Ascending aorta (tissue), 2 donors: ENCODE measurements around the gene TAPT1. TPM values are rescaled to one million over a fixed set of nuclear protein-coding genes. Genes with fewer than 3 reads are reported as not detected.

ENCODE experiments used
- DNase-seq, 2 donors: peaks; one replicate each; pipeline ENCODE4 v3.0.0-alpha.2; 2019; ENCODE audit warnings: low spot score in 2 of 2
- H3K27ac ChIP-seq, 2 donors: fragments of 200-600 bp; sonication (generic); one replicate each; pipeline ENCODE4 v1.5.1; 2016 to 2017; ENCODE audit warnings: mild to moderate bottlenecking in 1 of 2
- H3K27me3 ChIP-seq: fragments of 200-600 bp; sonication (generic); one replicate; pipeline ENCODE4 v1.5.1; 2017
- H3K36me3 ChIP-seq, 2 donors: fragments of 200-600 bp; sonication (generic); one replicate each; pipeline ENCODE4 v1.5.1; 2016
- H3K4me1 ChIP-seq, 2 donors: fragments of 200-600 bp; sonication (generic); one replicate each; pipeline ENCODE4 v1.5.1; 2016 to 2017; ENCODE audit warnings: mild to moderate bottlenecking in 1 of 2
- H3K4me3 ChIP-seq, 2 donors: fragments of 200-600 bp; sonication (generic); one replicate each; pipeline ENCODE4 v1.5.1; 2016 to 2017; ENCODE audit warnings: mild to moderate bottlenecking in 1 of 2
- H3K9me3 ChIP-seq, 2 donors: fragments of 200-600 bp; sonication (generic); one replicate each; pipeline ENCODE4 v1.5.1; 2016
- CTCF ChIP-seq, 3 experiments: fragments of 200-600 bp in 2 of 3; fragments of 450-650 bp in 1 of 3; sonication (generic) in 2 of 3; IDR thresholded peaks; one replicate each; pipeline ENCODE4 v1.5.1; 2016 to 2019; ENCODE audit warnings: antibody characterized with exemption in 3 of 3, mild to moderate bottlenecking in 1 of 3, moderate library complexity in 1 of 3
- intact Hi-C: fragments of 100-400 bp; cut with DNase I; formaldehyde crosslinking; loops from one replicate; pipeline ENCODE4 v1.15.1; 2023
- total RNA-seq: library from RNA; depleted of rRNA; stranded (reverse); fragments of >200 nt; gene quantifications from one replicate; pipeline ENCODE4 v1.1.0, GENCODE V29; 2016

Gene TAPT1
- total RNA-seq, 1 donor from 2014 or later, result 10.7 TPM

GRCh38 chr4:16114546-16114945, 111.7 kb downstream of the TAPT1 start:
- Histone ChIP-seq H3K27ac (no peak overlapping the region), H3K27me3 (no peaks in the 10 kb centered on the region), H3K36me3 (no peaks in the 10 kb centered on the region), H3K4me1 (peaks cover 0 to 6% of the 10 kb centered on the region in 2 donors), H3K9me3 (no peaks in the 10 kb centered on the region), H3K4me3 (no peak overlapping the region)
- no peak for DNase-seq
- intact Hi-C loops, result no loop called here
- no peak for TF ChIP-seq CTCF (IDR thresholded peaks at IDR 0.05)

DNA sequence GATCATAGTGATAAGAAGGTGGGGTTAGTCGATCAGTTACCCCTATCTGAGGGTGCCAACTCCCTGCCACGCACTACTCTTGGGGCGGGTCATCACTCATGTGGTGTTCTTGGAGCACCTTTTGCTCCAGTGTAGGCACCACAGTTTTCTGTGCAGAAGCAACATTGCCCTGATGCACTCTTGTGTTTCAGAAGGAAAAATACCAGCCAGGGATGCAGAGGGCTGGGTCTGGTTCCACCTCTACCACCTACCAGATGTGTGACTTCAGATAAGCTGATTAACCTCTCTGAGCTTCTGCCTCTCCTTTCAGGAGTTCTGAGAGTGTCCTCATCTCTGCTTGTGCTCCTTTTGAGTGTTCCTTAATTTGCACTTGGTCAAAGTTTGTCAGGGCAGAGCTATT, 112.5 kb downstream of the TAPT1 start:
- H3K27ac ChIP-seq, result no peak overlapping the region
- intact Hi-C loops, result no loop called here
- no peaks in the 10 kb centered on the region for H3K36me3 ChIP-seq
- DNase-seq, result no peak
- no peaks in the 10 kb centered on the region for H3K27me3 ChIP-seq
- H3K4me3 ChIP-seq, result no peak overlapping the region
- no peak for TF ChIP-seq CTCF (IDR thresholded peaks at IDR 0.05)
- no peaks in the 10 kb centered on the region for H3K9me3 ChIP-seq
- H3K4me1 ChIP-seq, result peaks cover 0 to 6% of the 10 kb centered on the region in 2 donors

GRCh38 chr4:16111533-16111932, 114.7 kb downstream of the TAPT1 start:
- no peak for DNase-seq
- H3K36me3 ChIP-seq, result no peaks in the 10 kb centered on the region
- H3K4me1 ChIP-seq, result no peaks in the 10 kb centered on the region
- no peak overlapping the region for H3K27ac ChIP-seq
- intact Hi-C loops, result no loop called here
- TF ChIP-seq CTCF (IDR thresholded peaks at IDR 0.05), result no peak
- H3K4me3 ChIP-seq, result no peak overlapping the region
- no peaks in the 10 kb centered on the region for H3K27me3 ChIP-seq
- no peaks in the 10 kb centered on the region for H3K9me3 ChIP-seq

- H3K9me3 ChIP-seq, result no peaks in the 10 kb centered on the region
- H3K36me3 ChIP-seq, result no peaks in the 10 kb centered on the region
- no peaks in the 10 kb centered on the region for H3K27me3 ChIP-seq
- no peak for DNase-seq
- TF ChIP-seq CTCF (IDR thresholded peaks at IDR 0.05), result no peak
- H3K4me1 ChIP-seq, result no peaks in the 10 kb centered on the region
- intact Hi-C loops, result no loop called here
- no peak overlapping the region for H3K27ac ChIP-seq
- H3K4me3 ChIP-seq, result no peak overlapping the region
These were observed 115.5 kb downstream of the TAPT1 start for GRCh38 chr4:16110661-16111290.

Other genes starting within 250 kb of the TAPT1 start
- 7.2 TPM for gene PROM1, start 142.4 kb downstream of the TAPT1 start, total RNA-seq